ENCODE results near the gene UBQLN4.

The UBQLN4 gene

DNA sequence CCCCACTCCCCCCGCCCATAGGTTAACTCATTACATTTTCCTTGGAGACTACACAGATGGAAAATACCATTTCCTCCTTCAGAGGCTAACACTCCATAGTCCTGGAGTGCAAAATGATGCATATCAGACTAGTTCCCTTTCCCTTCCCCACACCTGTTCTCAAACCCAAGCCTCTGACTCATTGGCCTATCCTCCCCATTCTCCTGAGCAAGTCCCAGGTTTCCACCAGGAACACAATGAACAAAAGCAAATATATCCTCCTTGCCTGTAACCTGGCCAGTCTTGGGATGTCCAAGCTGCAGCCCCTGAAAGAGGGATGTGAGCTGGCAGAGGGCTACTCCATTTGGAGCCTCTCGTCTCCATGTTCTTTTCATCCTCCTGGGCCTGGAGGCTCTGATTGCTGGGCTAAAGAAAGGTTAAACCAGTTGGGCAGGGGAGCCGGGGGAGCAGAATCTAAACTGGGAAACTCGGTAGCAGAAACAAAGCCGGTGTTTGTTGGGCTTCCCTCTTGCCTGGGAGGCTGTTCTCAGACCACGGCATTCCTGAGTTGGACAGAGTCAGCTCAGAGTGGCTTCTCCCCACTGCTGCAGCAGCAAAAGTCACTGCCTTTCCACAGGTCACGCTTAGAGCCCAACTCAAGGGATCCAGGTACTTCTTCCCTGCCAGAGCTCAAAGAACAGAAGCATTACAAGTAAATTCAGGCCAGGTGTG is 46.8 kb downstream of the UBQLN4 start:
- DNase-seq, result no peak

DNA sequence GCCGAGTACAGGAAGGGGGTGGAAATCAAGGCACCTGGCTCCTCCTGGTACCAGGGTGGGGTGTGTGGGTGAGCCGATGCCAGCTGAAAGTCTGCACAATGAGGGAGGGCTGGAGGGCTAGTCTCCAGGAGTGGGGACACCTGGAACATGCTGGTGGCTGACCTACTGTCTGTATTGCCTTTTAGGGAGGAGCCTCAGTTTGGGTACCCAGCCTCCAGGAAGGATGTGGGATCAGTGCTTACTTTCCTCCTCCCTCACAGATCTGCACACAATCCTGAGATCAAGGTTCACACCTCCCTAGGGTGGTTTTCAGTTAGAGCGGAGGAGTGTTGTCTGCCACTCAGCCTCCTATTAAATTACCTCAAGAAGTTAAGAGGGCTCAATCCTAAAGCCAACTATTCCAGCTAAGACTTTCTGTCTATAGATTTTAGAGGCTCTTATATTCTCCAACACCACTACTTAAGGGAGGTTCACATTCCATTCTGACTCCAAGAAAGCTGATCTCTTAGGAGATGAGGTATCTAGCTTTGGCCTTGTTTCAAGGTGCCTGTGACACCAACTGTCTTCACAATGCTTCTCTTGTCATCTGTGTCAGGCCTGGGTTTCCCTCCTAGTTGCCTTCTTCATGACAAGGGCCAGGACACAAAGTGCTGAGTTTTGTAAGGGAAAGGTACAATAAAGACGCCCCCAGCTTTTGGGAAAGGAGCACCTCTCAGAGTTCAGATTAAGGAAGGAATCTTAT is 48.6 kb downstream of the UBQLN4 start:
- no peak for DNase-seq

- DNase-seq, result no peak
Observed at GRCh38 chr1:156003923-156004188, 49.7 kb downstream of the UBQLN4 start.

GRCh38 chr1:156002188-156002911 is 51.2 kb downstream of the UBQLN4 start:
- DNase-seq, result no peak

DNA sequence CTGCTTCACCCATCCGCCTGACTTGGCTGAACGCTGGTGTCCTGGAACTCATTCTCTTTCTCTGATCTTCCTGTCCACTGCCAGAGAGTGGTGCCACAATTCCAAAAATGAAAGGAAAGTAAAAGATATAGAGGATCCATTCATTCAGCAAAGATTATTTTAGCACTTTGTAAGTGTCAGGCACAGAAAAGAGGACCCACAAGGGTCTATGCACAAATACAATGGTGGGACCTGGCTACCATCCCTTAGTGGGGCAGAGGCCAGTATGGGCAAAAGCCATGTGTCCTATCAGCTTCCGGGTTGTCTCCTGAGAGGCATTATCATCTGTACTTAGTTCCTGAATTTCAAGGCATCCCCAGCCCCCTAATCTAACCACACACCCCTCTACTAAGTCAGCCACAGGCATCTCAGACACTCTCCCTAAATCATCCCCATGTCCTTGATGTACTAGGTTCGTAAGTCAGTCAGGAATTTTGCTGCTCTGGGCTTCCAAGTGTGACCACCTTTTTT is 51.9 kb downstream of the UBQLN4 start:
- DNase-seq, result no peak

DNA sequence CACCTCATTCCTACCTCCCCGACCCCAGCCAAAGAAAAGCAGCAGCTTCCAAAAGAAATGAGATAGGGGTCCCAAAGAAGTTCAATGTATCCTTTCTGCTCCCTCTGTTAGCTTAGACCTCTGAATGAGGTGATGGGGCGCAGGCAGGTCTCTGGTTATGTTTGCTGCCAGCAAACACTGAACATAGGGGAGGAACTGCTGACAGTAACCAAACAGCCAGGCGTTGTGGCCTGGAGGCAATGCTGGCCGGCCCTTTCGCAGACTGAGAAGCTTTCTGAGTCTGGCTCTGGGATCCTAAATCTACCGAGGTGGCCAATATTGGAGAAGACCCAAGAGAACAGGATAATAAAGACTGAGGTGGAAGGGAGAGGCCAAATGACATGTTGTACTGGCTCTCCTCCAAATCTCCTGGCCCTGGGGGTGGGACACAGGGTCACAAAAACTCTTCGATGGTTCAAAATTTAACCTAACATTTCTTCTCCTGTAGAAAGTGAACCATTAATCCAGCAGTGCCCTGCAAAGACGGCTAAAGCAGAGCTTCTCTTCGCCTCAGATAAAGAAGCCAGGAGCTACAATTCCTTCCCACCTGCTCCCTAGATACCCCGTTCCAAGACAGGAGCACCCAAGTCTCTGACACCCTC is 52.5 kb downstream of the UBQLN4 start:
- no peak for DNase-seq

DNA sequence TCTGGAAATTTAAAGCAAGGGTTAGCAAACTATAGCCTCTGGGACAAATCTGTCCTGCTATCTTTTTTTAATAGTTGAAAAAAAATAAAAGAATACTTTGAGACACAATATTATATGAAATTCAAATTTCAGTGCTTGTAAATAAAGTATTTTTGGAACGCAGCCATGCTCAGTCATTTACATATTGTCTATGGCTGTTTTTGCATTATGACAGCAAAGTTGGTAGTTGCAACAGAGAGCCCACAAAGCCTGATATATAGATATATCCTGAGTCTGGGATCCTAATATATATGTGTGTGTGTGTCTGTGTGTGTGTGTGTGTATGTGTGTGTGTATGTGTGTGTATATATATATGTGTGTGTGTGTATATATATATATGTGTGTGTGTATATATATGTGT is 53.6 kb downstream of the UBQLN4 start:
- DNase-seq, result no peak

- no peak for DNase-seq
Observed at GRCh38 chr1:155996166-155996565, 57.4 kb downstream of the UBQLN4 start.

DNA sequence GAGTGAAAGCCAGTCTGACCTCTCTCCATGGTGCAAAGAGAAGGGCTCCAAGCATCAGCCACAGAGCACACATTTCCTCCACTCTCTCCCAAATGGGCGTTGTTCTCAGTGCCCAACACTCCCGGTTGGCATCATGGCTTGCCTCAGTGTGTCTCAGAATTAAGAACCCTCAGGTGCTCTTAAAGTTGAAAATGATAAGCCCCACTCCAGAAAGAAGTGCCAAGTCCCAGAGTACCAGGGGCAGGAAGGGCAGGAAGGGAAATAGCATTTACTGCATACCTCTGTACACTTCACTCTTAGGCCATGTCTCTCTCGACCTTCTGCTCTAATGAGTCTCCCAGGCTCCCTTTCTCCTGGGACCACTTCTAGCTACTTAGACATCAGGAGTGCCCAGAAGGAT is 60.0 kb downstream of the UBQLN4 start:
- no peak for DNase-seq

- no peak for DNase-seq
Observed at GRCh38 chr1:155990005-155990739, 63.4 kb downstream of the UBQLN4 start.

GRCh38 chr1:155989242-155990004 is 64.2 kb downstream of the UBQLN4 start:
- DNase-seq, result peak; percentile 38
